Liver (tissue), 9 donors: ENCODE data around the gene RTL1. TPM values are rescaled to one million over a fixed set of nuclear protein-coding genes. Genes with fewer than 3 reads are reported as not detected.

Experiments used
- DNase-seq: peaks from one replicate; pipeline ENCODE4 v3.0.0-alpha.2; 2017; ENCODE audit warnings: low spot score
- H3K27ac ChIP-seq, 2 donors: one replicate each; pipeline ENCODE4 v1.7.0; 2013; ENCODE audit warnings: inconsistent platforms in 2 of 2, low read length in 2 of 2, control low read depth in 1 of 2, low read depth in 1 of 2, mild to moderate bottlenecking in 1 of 2
- H3K27me3 ChIP-seq, 4 donors: one replicate each; pipeline versions ENCODE4 v1.6.1 to v1.7.0; 2013; ENCODE audit warnings: low read length in 3 of 4, inconsistent platforms in 1 of 4, mild to moderate bottlenecking in 1 of 4, moderate library complexity in 1 of 4; ENCODE audit not compliant: control insufficient read depth in 4 of 4, insufficient read depth in 4 of 4
- H3K36me3 ChIP-seq, 4 donors: one replicate each; pipeline versions ENCODE4 v1.6.1 to v1.7.0; 2013; ENCODE audit warnings: low read length in 3 of 4, mild to moderate bottlenecking in 3 of 4, low read depth in 1 of 4, moderate library complexity in 1 of 4; ENCODE audit not compliant: control insufficient read depth in 4 of 4, insufficient read depth in 3 of 4
- H3K4me1 ChIP-seq, 4 donors: one replicate each; pipeline versions ENCODE4 v1.6.1 to v1.7.0; 2013; ENCODE audit warnings: low read length in 3 of 4, mild to moderate bottlenecking in 3 of 4, moderate library complexity in 1 of 4; ENCODE audit not compliant: control insufficient read depth in 4 of 4, insufficient read depth in 4 of 4
- H3K4me3 ChIP-seq, 3 donors: one replicate each; pipeline versions ENCODE4 v1.6.1 to v1.7.0; 2013; ENCODE audit warnings: low read length in 3 of 3, control low read depth in 1 of 3, low read depth in 1 of 3, mild to moderate bottlenecking in 1 of 3
- H3K9ac ChIP-seq, 2 donors: one replicate each; pipeline ENCODE4 v1.7.0; 2013; ENCODE audit warnings: low read length in 2 of 2, mild to moderate bottlenecking in 2 of 2, moderate library complexity in 2 of 2, control low read depth in 1 of 2, low read depth in 1 of 2
- H3K9me3 ChIP-seq, 4 donors: one replicate each; pipeline versions ENCODE4 v1.6.1 to v1.7.0; 2013; ENCODE audit warnings: low read length in 3 of 4; ENCODE audit not compliant: control insufficient read depth in 4 of 4
- ATF3 ChIP-seq: IDR thresholded peaks from 2 replicates; pipeline ENCODE4 v1.6.1; 2016; ENCODE audit warnings: antibody characterized with exemption
- CTCF ChIP-seq: fragments of 150-350 bp; IDR thresholded peaks from 2 replicates; pipeline ENCODE4 v1.5.1; 2017; ENCODE audit warnings: improper control_type of control experiment, low read depth, low read length; ENCODE audit not compliant: missing input control
- EGR1 ChIP-seq, 2 donors: IDR thresholded peaks; 2 replicates each; pipeline ENCODE4 v1.6.1; 2016 to 2018; ENCODE audit warnings: antibody characterized with exemption in 2 of 2, low read depth in 2 of 2
- FOXA1 ChIP-seq: IDR thresholded peaks from 2 replicates; pipeline ENCODE4 v1.6.1; 2016; ENCODE audit warnings: antibody characterized with exemption
- FOXA2 ChIP-seq: IDR thresholded peaks from 2 replicates; pipeline ENCODE4 v1.6.1; 2016; ENCODE audit warnings: antibody characterized with exemption
- GABPA ChIP-seq, 2 donors: IDR thresholded peaks in 1 of 2; conservative IDR thresholded peaks in 1 of 2; 2 replicates each; pipeline ENCODE4 v1.6.1; 2016; ENCODE audit warnings: antibody characterized with exemption in 2 of 2, mild to moderate bottlenecking in 1 of 2, moderate library complexity in 1 of 2
- HNF4G ChIP-seq: IDR thresholded peaks from 2 replicates; pipeline ENCODE4 v1.6.1; 2016; ENCODE audit warnings: antibody characterized with exemption
- JUND ChIP-seq, 2 donors: IDR thresholded peaks; 2 replicates each; pipeline ENCODE4 v1.6.1; 2016; ENCODE audit warnings: antibody characterized with exemption in 2 of 2
- MAX ChIP-seq: IDR thresholded peaks from 2 replicates; pipeline ENCODE4 v1.6.1; 2016; ENCODE audit warnings: antibody characterized with exemption
- REST ChIP-seq: IDR thresholded peaks from 2 replicates; pipeline ENCODE4 v1.6.1; 2016; ENCODE audit warnings: antibody characterized with exemption, mild to moderate bottlenecking
- TAF1 ChIP-seq: conservative IDR thresholded peaks from 2 replicates; pipeline ENCODE4 v1.6.1; 2016; ENCODE audit warnings: antibody characterized with exemption, mild to moderate bottlenecking
- YY1 ChIP-seq: IDR thresholded peaks from 2 replicates; pipeline ENCODE4 v1.6.1; 2016; ENCODE audit warnings: antibody characterized with exemption, mild to moderate bottlenecking
- WGBS: extraction: QIAGEN DNeasy Blood & Tissue Kit; methylation state at CpG from one replicate; pipeline ENCODE4 v1.1.7; 2013; 5-methylcytosine and 5-hydroxymethylcytosine counted together
- polyA plus RNA-seq, 2 donors: library from polyadenylated mRNA; stranded (reverse) in 1 of 2; unstranded in 1 of 2; fragments of 200-250 nt in 1 of 2; fragments of >200 nt in 1 of 2; fragmentation: Nextera tagmentation in 1 of 2; extraction: Ambion mirVana in 1 of 2; gene quantifications; one replicate each; pipeline versions ENCODE4 v1.2.1 to v1.2.3, GENCODE V29; 2013 to 2015
- total RNA-seq, 2 donors: library from RNA; depleted of rRNA; stranded (reverse); fragments of >200 nt; gene quantifications; one replicate each; pipeline ENCODE4 v1.2.3, GENCODE V29; 2014
- donor health status: healthy.
- donor health status: healthy.
- donor health status: healthy.
- donor health status: healthy.
- donor health status: healthy.

RTL1 gene
- total and polyA plus RNA-seq, 4 donors = 0.04 to 0.05 TPM; not detected in 2

GRCh38 chr14:100868621-100869370 is 34.7 kb downstream of the RTL1 start:
- WGBS = 83% methylated on average over 22 of the region's 24 CpGs
- Histone ChIP-seq H3K9ac (no peak overlapping the region), H3K4me3 (no peak overlapping the region), H3K27ac (no peak overlapping the region), H3K4me1 (no peaks in the 10 kb centered on the region), H3K36me3 (no peaks in the 10 kb centered on the region), H3K27me3 (no peaks in the 10 kb centered on the region), H3K9me3 (no peaks in the 10 kb centered on the region)
- no peak for DNase-seq
- TF ChIP-seq FOXA1 = no peak
- TF ChIP-seq EGR1 (IDR thresholded peaks at IDR 0.05; ENCODE audit: low read depth in 2 of 2) = no peak
- no peak for TF ChIP-seq ATF3
- TF ChIP-seq TAF1 = no peak
- no peak for TF ChIP-seq MAX
- no peak for TF ChIP-seq FOXA2

- TF ChIP-seq CTCF (no peak), TAF1 (no peak), ATF3 (no peak), REST (no peak), YY1 (no peak), HNF4G (no peak), FOXA1 (no peak), GABPA (IDR thresholded peaks at IDR 0.05 in 1 of 2, conservative IDR thresholded peaks at IDR 0.05 in 1 of 2) (no peak), JUND (IDR thresholded peaks at IDR 0.05) (no peak), FOXA2 (no peak)
- Histone ChIP-seq H3K4me1 (no peaks in the 10 kb centered on the region), H3K9ac (no peak overlapping the region), H3K9me3 (no peaks in the 10 kb centered on the region), H3K27me3 (no peaks in the 10 kb centered on the region), H3K4me3 (no peak overlapping the region), H3K27ac (no peak overlapping the region), H3K36me3 (no peaks in the 10 kb centered on the region)
- WGBS = 85% methylated on average over 13 of the region's 13 CpGs
- no peak for DNase-seq
Observed at GRCh38 chr14:100867631-100868315, 35.7 kb downstream of the RTL1 start.
